ENCODE measurements around the gene NCL.

NCL gene

DNA sequence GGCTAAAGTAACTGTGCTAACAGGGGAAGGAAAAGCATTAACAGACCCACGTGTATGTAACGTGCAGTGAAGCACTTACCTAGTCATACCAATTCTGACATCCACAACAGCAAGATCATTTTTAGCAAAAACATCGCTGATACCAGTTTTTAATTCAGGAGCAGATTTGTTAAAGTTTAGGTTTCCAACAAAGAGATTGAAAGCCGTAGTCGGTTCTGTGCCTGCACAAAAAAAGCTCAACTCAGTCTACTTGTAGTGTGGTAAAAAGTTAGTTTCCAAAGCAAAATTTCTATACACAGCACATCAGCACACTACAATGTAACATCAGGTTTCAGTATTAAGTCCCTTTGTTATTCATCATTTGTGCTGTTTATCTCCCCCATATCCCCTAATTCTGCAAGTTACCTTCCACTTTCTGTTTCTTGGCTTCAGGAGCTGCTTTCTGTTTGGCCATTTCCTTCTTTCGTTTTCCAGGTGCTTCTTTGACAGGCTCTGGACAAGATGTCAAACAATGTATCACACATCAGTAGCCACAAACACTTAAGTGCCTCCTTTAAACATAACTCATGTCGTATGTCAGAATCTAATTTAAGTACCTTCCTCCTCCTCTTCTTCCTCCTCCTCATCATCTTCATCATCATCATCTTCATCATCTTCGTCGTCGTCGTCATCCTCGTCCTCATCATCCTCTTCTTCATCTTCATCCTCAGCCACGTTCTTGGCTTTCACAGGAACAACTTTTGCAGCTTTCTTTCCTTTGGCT lies 4.0 kb downstream of the NCL start:
- no peak for TF ChIP-seq CTCF (IDR thresholded peaks at IDR 0.05; ENCODE audit: insufficient read depth, low read length, poor library complexity, severe bottlenecking)
- peaks cover 51% of the 10 kb centered on the region for H3K36me3 ChIP-seq (ENCODE audit: control insufficient read depth, insufficient read depth, low read length)
- H3K4me3 ChIP-seq (replicated peaks; ENCODE audit: low read depth, low read length) = no peak overlapping the region
- no peak for DNase-seq (ENCODE audit: extremely low read depth, insufficient read length)
- no peaks in the 10 kb centered on the region for H3K27me3 ChIP-seq (replicated peaks; ENCODE audit: control insufficient read depth, insufficient read depth, low read length)

- DNase-seq (ENCODE audit: extremely low read depth, insufficient read length) = no peak
- TF ChIP-seq CTCF (IDR thresholded peaks at IDR 0.05; ENCODE audit: insufficient read depth, low read length, poor library complexity, severe bottlenecking) = no peak
These were observed 5.9 kb downstream of the NCL start for GRCh38 chr2:231458368-231458767.

GRCh38 chr2:231457101-231457500 lies 7.2 kb downstream of the NCL start:
- DNase-seq (ENCODE audit: extremely low read depth, insufficient read length) = no peak
- peaks cover 66% of the 10 kb centered on the region for H3K36me3 ChIP-seq (ENCODE audit: control insufficient read depth, insufficient read depth, low read length)
- no peak overlapping the region for H3K4me3 ChIP-seq (replicated peaks; ENCODE audit: low read depth, low read length)
- H3K27me3 ChIP-seq (replicated peaks; ENCODE audit: control insufficient read depth, insufficient read depth, low read length) = no peaks in the 10 kb centered on the region
- no peak for TF ChIP-seq CTCF (IDR thresholded peaks at IDR 0.05; ENCODE audit: insufficient read depth, low read length, poor library complexity, severe bottlenecking)

More at GRCh38 chr2:231458368-231458767, 5.9 kb downstream of the NCL start:
- Histone ChIP-seq H3K36me3 (ENCODE audit: control insufficient read depth, insufficient read depth, low read length) (peaks cover 63% of the 10 kb centered on the region), H3K4me3 (replicated peaks; ENCODE audit: low read depth, low read length) (no peak overlapping the region), H3K27me3 (replicated peaks; ENCODE audit: control insufficient read depth, insufficient read depth, low read length) (no peaks in the 10 kb centered on the region)

- peaks cover 61% of the 10 kb centered on the region for H3K36me3 ChIP-seq (ENCODE audit: control insufficient read depth, insufficient read depth, low read length)
- no peak for TF ChIP-seq CTCF (IDR thresholded peaks at IDR 0.05; ENCODE audit: insufficient read depth, low read length, poor library complexity, severe bottlenecking)
- no peak overlapping the region for H3K4me3 ChIP-seq (replicated peaks; ENCODE audit: low read depth, low read length)
- no peak for DNase-seq (ENCODE audit: extremely low read depth, insufficient read length)
- no peaks in the 10 kb centered on the region for H3K27me3 ChIP-seq (replicated peaks; ENCODE audit: control insufficient read depth, insufficient read depth, low read length)
These were observed 7.8 kb downstream of the NCL start for GRCh38 chr2:231456295-231457004.

- Histone ChIP-seq H3K4me3 (replicated peaks; ENCODE audit: low read depth, low read length) (no peak overlapping the region), H3K27me3 (replicated peaks; ENCODE audit: control insufficient read depth, insufficient read depth, low read length) (no peaks in the 10 kb centered on the region), H3K36me3 (ENCODE audit: control insufficient read depth, insufficient read depth, low read length) (peaks cover 59% of the 10 kb centered on the region)
- TF ChIP-seq CTCF (IDR thresholded peaks at IDR 0.05; ENCODE audit: insufficient read depth, low read length, poor library complexity, severe bottlenecking) = no peak
- no peak for DNase-seq (ENCODE audit: extremely low read depth, insufficient read length)
These were observed 8.4 kb downstream of the NCL start for GRCh38 chr2:231455890-231456289.
